Type B pancreatic cell (in vitro differentiated cells): ENCODE data around the gene ZNF322. TPM values are rescaled to one million over a fixed set of nuclear protein-coding genes. Genes with fewer than 3 reads are reported as not detected.

Source experiments
- DNase-seq: peaks from one replicate; pipeline ENCODE4 v3.0.0; 2021; ENCODE audit warnings: mixed read lengths; ENCODE audit not compliant: unreplicated experiment; ENCODE audit errors: extremely low spot score
- H3K27ac Mint-ChIP-seq: 2 replicates; pipeline ENCODE4 v1.8.0; 2021; ENCODE audit warnings: mild to moderate bottlenecking, mixed read lengths
- H3K27me3 Mint-ChIP-seq: 2 replicates; pipeline ENCODE4 v1.8.0; 2021; ENCODE audit warnings: mixed read lengths
- H3K36me3 Mint-ChIP-seq: 2 replicates; pipeline ENCODE4 v1.8.0; 2021; ENCODE audit warnings: mixed read lengths
- H3K4me1 Mint-ChIP-seq: one replicate; pipeline ENCODE4 v1.8.0; 2021; ENCODE audit warnings: mixed read lengths; ENCODE audit not compliant: unreplicated experiment
- H3K4me3 Mint-ChIP-seq: 2 replicates; pipeline ENCODE4 v1.8.0; 2021; ENCODE audit warnings: mild to moderate bottlenecking, mixed read lengths
- H3K9me3 Mint-ChIP-seq: 2 replicates; pipeline ENCODE4 v1.8.0; 2021; ENCODE audit warnings: mixed read lengths
- total RNA-seq: library from RNA; stranded (reverse); gene quantifications from 2 replicates; pipeline ENCODE4 v1.2.1, GENCODE V29; 2021; ENCODE audit warnings: low replicate concordance
- TF ChIP-seq, protein P1 (sequence below): fragments of 200-600 bp; sonication (generic); conservative IDR thresholded peaks from 2 replicates; pipeline ENCODE4 v1.5.0; 2021; ENCODE audit warnings: antibody characterized with exemption, mild to moderate bottlenecking

Gene ZNF322
- total RNA-seq, 1 donor from 2014 or later: 40.2 TPM

DNA sequence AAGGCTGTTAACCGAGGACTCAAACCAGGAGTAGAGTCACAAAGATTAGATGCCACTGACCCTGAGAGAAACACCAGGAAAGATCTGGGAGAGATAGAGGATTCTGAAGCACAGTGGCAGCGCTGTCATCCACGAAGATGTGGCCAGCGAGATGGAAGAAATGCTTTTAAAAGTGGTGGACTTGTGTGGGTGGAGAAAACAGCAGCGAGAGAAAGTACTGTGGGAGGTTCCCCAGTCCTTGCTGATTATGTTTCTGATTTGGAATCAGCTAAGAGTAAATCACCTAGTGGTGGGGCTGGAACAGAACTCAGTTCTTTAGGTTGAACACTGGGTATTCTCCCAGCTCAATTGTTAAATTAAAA, 435 bp upstream of the ZNF322 start:
- Mint-ChIP-seq H3K4me3 (peak overlapping the region; percentile 90), H3K27ac (peak overlapping the region; percentile 73), H3K36me3 (peaks cover 25% of the 10 kb centered on the region), H3K9me3 (no peaks in the 10 kb centered on the region), H3K4me1 (peaks cover 18% of the 10 kb centered on the region), H3K27me3 (peaks cover 41% of the 10 kb centered on the region)
- TF ChIP-seq, protein P1, sequence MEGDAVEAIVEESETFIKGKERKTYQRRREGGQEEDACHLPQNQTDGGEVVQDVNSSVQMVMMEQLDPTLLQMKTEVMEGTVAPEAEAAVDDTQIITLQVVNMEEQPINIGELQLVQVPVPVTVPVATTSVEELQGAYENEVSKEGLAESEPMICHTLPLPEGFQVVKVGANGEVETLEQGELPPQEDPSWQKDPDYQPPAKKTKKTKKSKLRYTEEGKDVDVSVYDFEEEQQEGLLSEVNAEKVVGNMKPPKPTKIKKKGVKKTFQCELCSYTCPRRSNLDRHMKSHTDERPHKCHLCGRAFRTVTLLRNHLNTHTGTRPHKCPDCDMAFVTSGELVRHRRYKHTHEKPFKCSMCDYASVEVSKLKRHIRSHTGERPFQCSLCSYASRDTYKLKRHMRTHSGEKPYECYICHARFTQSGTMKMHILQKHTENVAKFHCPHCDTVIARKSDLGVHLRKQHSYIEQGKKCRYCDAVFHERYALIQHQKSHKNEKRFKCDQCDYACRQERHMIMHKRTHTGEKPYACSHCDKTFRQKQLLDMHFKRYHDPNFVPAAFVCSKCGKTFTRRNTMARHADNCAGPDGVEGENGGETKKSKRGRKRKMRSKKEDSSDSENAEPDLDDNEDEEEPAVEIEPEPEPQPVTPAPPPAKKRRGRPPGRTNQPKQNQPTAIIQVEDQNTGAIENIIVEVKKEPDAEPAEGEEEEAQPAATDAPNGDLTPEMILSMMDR: peak; percentile 65
- DNase-seq: no peak

DNA sequence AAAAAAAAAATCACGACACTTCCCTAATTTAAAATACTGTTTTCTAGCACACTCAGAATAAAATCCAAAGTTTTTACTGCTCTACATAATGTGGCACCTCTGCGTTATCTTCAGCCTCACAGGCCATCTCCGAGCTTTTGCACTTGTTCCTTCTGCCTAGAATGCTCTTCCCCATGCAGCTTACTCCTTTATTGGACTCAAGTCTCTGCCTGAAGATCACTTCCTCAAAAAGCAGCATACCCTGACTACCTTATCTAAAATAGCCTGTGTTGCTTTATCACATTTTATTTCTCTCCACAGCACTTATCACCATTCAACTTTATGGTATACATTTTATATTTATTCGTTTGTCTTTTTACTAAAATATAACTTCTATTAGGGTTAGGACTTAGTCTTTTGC, 2.3 kb downstream of the ZNF322 start:
- Mint-ChIP-seq H3K27ac (no peak overlapping the region), H3K27me3 (peaks cover 18% of the 10 kb centered on the region), H3K36me3 (peaks cover 48% of the 10 kb centered on the region), H3K9me3 (no peaks in the 10 kb centered on the region), H3K4me3 (peak overlapping the region; percentile 2), H3K4me1 (peaks cover 18% of the 10 kb centered on the region)
- TF ChIP-seq, protein P1: no peak
- no peak for DNase-seq

- no peak overlapping the region for H3K27ac Mint-ChIP-seq
- TF ChIP-seq, protein P1: no peak
- peaks cover 71% of the 10 kb centered on the region for H3K36me3 Mint-ChIP-seq
- H3K4me3 Mint-ChIP-seq: no peak overlapping the region
- no peaks in the 10 kb centered on the region for H3K27me3 Mint-ChIP-seq
- peaks cover 5% of the 10 kb centered on the region for H3K4me1 Mint-ChIP-seq
- DNase-seq: no peak
- H3K9me3 Mint-ChIP-seq: no peaks in the 10 kb centered on the region
Observed at GRCh38 chr6:26653007-26653406, 6.5 kb downstream of the ZNF322 start.

- Mint-ChIP-seq H3K27ac (no peak overlapping the region), H3K4me3 (no peak overlapping the region), H3K27me3 (no peaks in the 10 kb centered on the region), H3K36me3 (peaks cover 68% of the 10 kb centered on the region), H3K4me1 (no peaks in the 10 kb centered on the region), H3K9me3 (no peaks in the 10 kb centered on the region)
- TF ChIP-seq, protein P1: no peak
- no peak for DNase-seq
Observed at GRCh38 chr6:26651133-26651781, 8.3 kb downstream of the ZNF322 start.

- Mint-ChIP-seq H3K27me3 (no peaks in the 10 kb centered on the region), H3K4me1 (no peaks in the 10 kb centered on the region), H3K9me3 (no peaks in the 10 kb centered on the region), H3K36me3 (peaks cover 68% of the 10 kb centered on the region), H3K27ac (no peak overlapping the region), H3K4me3 (no peak overlapping the region)
- DNase-seq: no peak
- TF ChIP-seq, protein P1: no peak
Observed at GRCh38 chr6:26646074-26646473, 13.5 kb downstream of the ZNF322 start.
